Vagina (tissue), 2 donors: ENCODE data around the gene KCNH2.
A peak's percentile ranks its signal among the peaks of the same experiment; 100 is the strongest.

Experiments used
- CTCF ChIP-seq, 3 experiments: fragments of 450-650 bp in 2 of 3; fragments of 200-600 bp in 1 of 3; sonication (generic) in 1 of 3; IDR thresholded peaks; one replicate each; pipeline ENCODE4 v1.5.1; 2017 to 2019; ENCODE audit warnings: antibody characterized with exemption in 3 of 3, mild to moderate bottlenecking in 2 of 3, moderate library complexity in 2 of 3
- POLR2A ChIP-seq, 2 donors: fragments of 450-650 bp; IDR thresholded peaks; one replicate each; pipeline ENCODE4 v1.6.1; 2017; ENCODE audit warnings: antibody characterized with exemption in 2 of 2, mild to moderate bottlenecking in 2 of 2, moderate library complexity in 2 of 2
- POLR2AphosphoS5 ChIP-seq, 2 donors: sonication (generic); formaldehyde crosslinking; IDR thresholded peaks; one replicate each; pipeline ENCODE4 v1.9.0; 2017; ENCODE audit warnings: antibody characterized with exemption in 2 of 2, mild to moderate bottlenecking in 2 of 2, low read depth in 1 of 2; ENCODE audit not compliant: insufficient read depth in 1 of 2

- TF ChIP-seq CTCF (IDR thresholded peaks at IDR 0.05) (peak; percentile 56 to 82 (median 73)), POLR2AphosphoS5 (IDR thresholded peaks at IDR 0.05; ENCODE audit: insufficient read depth in 1 of 2, low read depth in 1 of 2) (peak in 1 of 2 donors; percentile 19), POLR2A (IDR thresholded peaks at IDR 0.05) (no peak)
Observed at GRCh38 chr7:150988230-150989226, 10.4 kb upstream of the KCNH2 start.
